Endothelial cell (in vitro differentiated cells): ENCODE results near the gene GABRB3. TPM values are rescaled to one million over a fixed set of nuclear protein-coding genes. Genes with fewer than 3 reads are reported as not detected.

Experiments used
- DNase-seq: peaks from one replicate; pipeline ENCODE4 v3.0.0; 2021; ENCODE audit warnings: low spot score
- H3K27ac Mint-ChIP-seq: one replicate; pipeline ENCODE4 v1.8.0; 2021; ENCODE audit warnings: mixed read lengths, inconsistent platforms; ENCODE audit not compliant: unreplicated experiment
- H3K27me3 Mint-ChIP-seq: one replicate; pipeline ENCODE4 v1.8.0; 2021; ENCODE audit warnings: mild to moderate bottlenecking, moderate library complexity, mixed read lengths, inconsistent platforms; ENCODE audit not compliant: unreplicated experiment
- H3K36me3 Mint-ChIP-seq: one replicate; pipeline ENCODE4 v1.8.0; 2021; ENCODE audit warnings: mild to moderate bottlenecking, low read depth, mixed read lengths, inconsistent platforms; ENCODE audit not compliant: unreplicated experiment
- H3K4me1 Mint-ChIP-seq: one replicate; pipeline ENCODE4 v1.8.0; 2021; ENCODE audit warnings: mild to moderate bottlenecking, mixed read lengths, inconsistent platforms; ENCODE audit not compliant: unreplicated experiment
- H3K4me3 Mint-ChIP-seq: one replicate; pipeline ENCODE4 v1.8.0; 2021; ENCODE audit warnings: mild to moderate bottlenecking, mixed read lengths, inconsistent platforms; ENCODE audit not compliant: unreplicated experiment
- H3K9me3 Mint-ChIP-seq: one replicate; pipeline ENCODE4 v1.8.0; 2021; ENCODE audit warnings: mixed read lengths, inconsistent platforms; ENCODE audit not compliant: unreplicated experiment
- CTCF ChIP-seq: fragments of 200-600 bp; sonication (generic); IDR thresholded peaks from one replicate; pipeline ENCODE4 v1.5.0; 2021; ENCODE audit warnings: antibody characterized with exemption; ENCODE audit not compliant: unreplicated experiment
- total RNA-seq: library from RNA; stranded (reverse); fragmentation: NEBNext Ultra II Directional; extraction: Animal tissue kit (Norgen Biotek cat#: 25700); gene quantifications from one replicate; pipeline ENCODE4 v1.2.1, GENCODE V29; 2021; ENCODE audit not compliant: unreplicated experiment

Gene GABRB3
- total RNA-seq, 1 donor from 2014 or later: 4.4 TPM

- H3K27me3 Mint-ChIP-seq: no peaks in the 10 kb centered on the region
- no peak overlapping the region for H3K4me3 Mint-ChIP-seq
- H3K27ac Mint-ChIP-seq: no peak overlapping the region
- H3K9me3 Mint-ChIP-seq: peaks cover 4% of the 10 kb centered on the region
- no peak for TF ChIP-seq CTCF
- no peak for DNase-seq
- no peaks in the 10 kb centered on the region for H3K36me3 Mint-ChIP-seq
- H3K4me1 Mint-ChIP-seq: peaks cover 2% of the 10 kb centered on the region
These were observed 157.5 kb downstream of the GABRB3 start for GRCh38 chr15:26615188-26615926.

DNA sequence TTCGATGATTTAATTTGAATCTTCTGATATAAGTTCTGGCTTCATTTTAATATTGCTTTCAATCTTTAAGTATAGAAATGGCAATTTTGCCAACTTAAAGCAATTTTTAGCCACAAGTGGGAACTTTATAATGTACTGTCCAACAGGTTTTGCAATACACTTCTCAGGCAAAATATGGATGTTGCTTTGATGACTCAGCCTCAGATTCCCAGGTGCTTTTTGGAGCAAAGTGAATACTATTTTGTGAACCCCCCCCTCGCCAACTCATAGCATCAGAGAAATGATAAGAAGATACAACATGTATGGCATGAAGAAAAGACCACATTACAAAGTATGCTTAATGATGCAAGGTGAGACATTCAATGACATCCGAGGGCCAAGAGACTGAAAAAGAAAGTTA is 158.1 kb downstream of the GABRB3 start:
- H3K27me3 Mint-ChIP-seq: no peaks in the 10 kb centered on the region
- H3K4me3 Mint-ChIP-seq: no peak overlapping the region
- DNase-seq: no peak
- TF ChIP-seq CTCF: no peak
- no peak overlapping the region for H3K27ac Mint-ChIP-seq
- H3K9me3 Mint-ChIP-seq: peaks cover 4% of the 10 kb centered on the region
- H3K36me3 Mint-ChIP-seq: no peaks in the 10 kb centered on the region
- no peaks in the 10 kb centered on the region for H3K4me1 Mint-ChIP-seq

GRCh38 chr15:26598704-26599103 is 174.2 kb downstream of the GABRB3 start:
- no peaks in the 10 kb centered on the region for H3K36me3 Mint-ChIP-seq
- H3K9me3 Mint-ChIP-seq: no peaks in the 10 kb centered on the region
- H3K4me1 Mint-ChIP-seq: no peaks in the 10 kb centered on the region
- no peak for DNase-seq
- H3K27me3 Mint-ChIP-seq: no peaks in the 10 kb centered on the region
- TF ChIP-seq CTCF: no peak
- no peak overlapping the region for H3K4me3 Mint-ChIP-seq
- H3K27ac Mint-ChIP-seq: no peak overlapping the region

GRCh38 chr15:26595611-26596010 is 177.3 kb downstream of the GABRB3 start:
- no peak for TF ChIP-seq CTCF
- Mint-ChIP-seq H3K27ac (no peak overlapping the region), H3K9me3 (no peaks in the 10 kb centered on the region), H3K4me3 (no peak overlapping the region), H3K36me3 (no peaks in the 10 kb centered on the region), H3K27me3 (no peaks in the 10 kb centered on the region), H3K4me1 (no peaks in the 10 kb centered on the region)
- DNase-seq: no peak

DNA sequence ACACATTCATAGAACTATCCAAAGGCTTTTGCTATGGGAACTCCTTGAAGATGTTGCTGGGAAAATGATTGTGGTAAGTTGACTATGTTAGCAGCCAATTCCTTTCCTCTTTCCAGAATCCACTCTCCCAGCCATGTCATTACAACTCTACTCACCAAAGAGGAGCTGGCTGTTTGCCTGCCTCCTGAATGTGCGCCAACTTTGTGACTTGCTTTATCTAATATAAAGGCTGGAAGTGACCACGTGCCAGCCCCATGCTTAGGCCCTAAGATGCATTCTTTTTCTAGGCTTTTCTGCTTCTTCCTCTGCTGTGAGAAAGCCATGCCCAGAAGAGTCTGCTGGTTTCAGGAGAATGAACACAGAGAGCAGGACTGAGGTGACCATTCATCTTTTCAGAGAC is 182.2 kb downstream of the GABRB3 start:
- no peak for DNase-seq
- Mint-ChIP-seq H3K27me3 (no peaks in the 10 kb centered on the region), H3K9me3 (no peaks in the 10 kb centered on the region), H3K27ac (no peak overlapping the region), H3K4me3 (no peak overlapping the region), H3K36me3 (no peaks in the 10 kb centered on the region), H3K4me1 (no peaks in the 10 kb centered on the region)
- TF ChIP-seq CTCF: no peak
